Testis (tissue), 2 donors: ENCODE results near the gene GSTO2.

Experiments
- CTCF ChIP-seq, 3 experiments: fragments of 450-650 bp in 2 of 3; fragments of 200-600 bp in 1 of 3; sonication (generic) in 1 of 3; IDR thresholded peaks; one replicate each; pipeline ENCODE4 v1.5.1; 2016 to 2019; ENCODE audit warnings: antibody characterized with exemption in 3 of 3, mild to moderate bottlenecking in 2 of 3, moderate library complexity in 1 of 3
- POLR2A ChIP-seq: fragments of 450-650 bp; IDR thresholded peaks from one replicate; pipeline ENCODE4 v1.6.1; 2017; ENCODE audit warnings: antibody characterized with exemption, mild to moderate bottlenecking, moderate library complexity

GRCh38 chr10:104329735-104330134 lies 60.8 kb downstream of the GSTO2 start:
- TF ChIP-seq POLR2A (no peak), CTCF (IDR thresholded peaks at IDR 0.05) (no peak)
